ENCODE data around the gene AIG1.

Gene AIG1

DNA sequence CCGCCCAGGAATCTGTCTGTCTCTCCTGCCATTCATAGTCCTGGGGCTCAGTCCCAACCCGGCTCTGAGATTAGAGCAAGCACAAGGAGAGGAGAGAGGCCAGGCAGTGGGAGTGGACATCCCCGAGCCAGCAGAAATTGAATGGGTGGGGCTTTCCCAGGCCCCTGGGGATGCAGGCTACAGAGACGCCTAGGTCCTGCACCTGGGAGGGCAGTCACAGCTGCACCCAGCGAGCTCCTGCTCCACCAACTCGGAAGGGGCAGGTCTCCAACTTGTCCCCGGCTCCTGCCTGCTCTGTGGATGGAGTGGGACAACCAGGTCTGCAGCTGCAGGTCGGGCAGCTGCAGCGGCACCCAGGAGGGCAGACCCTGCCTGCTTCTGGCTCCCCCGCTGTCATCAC, 11.1 kb upstream of the AIG1 start:
- Histone ChIP-seq H3K36me3 (ENCODE audit: insufficient read depth, low read length) (no peaks in the 10 kb centered on the region), H3K9me3 (ENCODE audit: low read depth, low read length) (no peaks in the 10 kb centered on the region), H3K27ac (no peak overlapping the region), H3K4me3 (no peak overlapping the region), H3K9ac (ENCODE audit: insufficient read length) (no peak overlapping the region)
- DNase-seq (ENCODE audit: low read depth, low spot score): no peak
- TF ChIP-seq EZH2 (IDR thresholded peaks at IDR 0.05) (no peak), FOXP2 (optimal IDR thresholded peaks at IDR 0.05; ENCODE audit: control extremely low read depth, extremely low read length, insufficient read depth) (no peak), POLR2AphosphoS5 (IDR thresholded peaks at IDR 0.05; ENCODE audit: borderline replicate concordance, low read depth, low read length) (no peak)

DNA sequence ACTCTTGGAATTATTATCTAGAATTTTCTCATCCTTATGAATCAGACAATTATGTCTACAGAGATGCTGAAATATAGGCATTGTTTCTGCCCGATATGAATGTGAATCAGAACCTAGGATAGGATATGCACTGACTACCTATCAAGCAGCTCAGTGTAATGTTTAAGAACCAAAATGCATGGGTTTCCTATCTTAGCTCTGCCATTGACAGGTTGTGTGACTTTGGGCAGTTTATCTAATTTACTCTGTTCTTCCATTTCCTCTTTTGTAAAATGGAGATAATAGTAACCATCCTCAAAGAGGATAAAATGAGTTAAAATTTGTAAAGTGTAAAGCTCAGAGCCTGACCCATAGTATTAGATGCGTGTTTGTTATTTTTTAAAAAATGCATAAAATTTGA, 10.2 kb upstream of the AIG1 start:
- no peak overlapping the region for H3K27ac ChIP-seq
- H3K9ac ChIP-seq (ENCODE audit: insufficient read length): no peak overlapping the region
- DNase-seq (ENCODE audit: low read depth, low spot score): no peak
- H3K4me3 ChIP-seq: no peak overlapping the region
- no peak for TF ChIP-seq POLR2AphosphoS5 (IDR thresholded peaks at IDR 0.05; ENCODE audit: borderline replicate concordance, low read depth, low read length)
- TF ChIP-seq FOXP2 (optimal IDR thresholded peaks at IDR 0.05; ENCODE audit: control extremely low read depth, extremely low read length, insufficient read depth): no peak
- H3K9me3 ChIP-seq (ENCODE audit: low read depth, low read length): no peaks in the 10 kb centered on the region
- no peaks in the 10 kb centered on the region for H3K36me3 ChIP-seq (ENCODE audit: insufficient read depth, low read length)

DNA sequence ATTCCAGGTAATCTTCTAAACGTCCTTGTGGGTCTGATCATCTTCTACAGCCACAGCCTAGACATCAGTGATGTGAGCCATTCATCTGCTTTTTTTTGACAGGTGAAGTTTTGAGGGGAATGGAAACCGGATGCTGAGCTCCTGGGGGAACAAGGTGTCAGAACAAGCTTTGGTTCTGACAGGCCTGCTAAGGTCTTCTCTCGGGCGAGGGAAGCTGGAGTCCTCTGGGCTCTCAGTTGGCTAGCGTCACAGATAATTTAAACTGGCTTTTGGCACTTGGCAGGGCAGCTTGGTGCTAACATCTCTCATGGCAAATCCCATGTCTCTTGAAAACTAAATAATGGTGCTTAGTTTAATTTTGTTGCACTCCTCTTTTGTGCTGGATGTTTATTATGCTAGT, 8.4 kb upstream of the AIG1 start:
- no peak overlapping the region for H3K27ac ChIP-seq
- no peak overlapping the region for H3K4me3 ChIP-seq
- H3K9me3 ChIP-seq (ENCODE audit: low read depth, low read length): no peaks in the 10 kb centered on the region
- TF ChIP-seq POLR2AphosphoS5 (IDR thresholded peaks at IDR 0.05; ENCODE audit: borderline replicate concordance, low read depth, low read length) (no peak), FOXP2 (optimal IDR thresholded peaks at IDR 0.05; ENCODE audit: control extremely low read depth, extremely low read length, insufficient read depth) (no peak), EZH2 (IDR thresholded peaks at IDR 0.05) (no peak)
- H3K36me3 ChIP-seq (ENCODE audit: insufficient read depth, low read length): no peaks in the 10 kb centered on the region
- no peak overlapping the region for H3K9ac ChIP-seq (ENCODE audit: insufficient read length)
- no peak for DNase-seq (ENCODE audit: low read depth, low spot score)

DNA sequence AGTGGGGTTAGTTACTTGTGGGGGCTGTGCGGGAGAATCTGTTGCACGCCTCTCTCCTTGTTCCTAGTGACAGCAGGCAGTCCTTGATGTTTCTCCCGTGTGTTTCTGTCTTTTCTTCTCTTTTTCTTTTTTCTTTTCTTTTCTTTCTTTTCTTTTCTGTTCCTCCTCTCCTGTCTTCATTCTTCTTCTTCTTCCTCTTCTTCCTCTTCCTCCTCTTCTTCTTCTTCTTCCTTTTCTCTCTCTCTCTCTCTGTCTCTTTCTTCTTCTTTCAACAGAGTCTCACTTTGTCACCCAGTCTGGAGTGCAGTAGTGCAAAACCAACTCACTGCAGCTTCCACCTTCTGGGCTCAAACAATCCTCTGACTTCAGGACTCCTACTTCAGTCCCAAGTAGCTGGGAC, 6.8 kb upstream of the AIG1 start:
- Histone ChIP-seq H3K27ac (no peak overlapping the region), H3K9me3 (ENCODE audit: low read depth, low read length) (no peaks in the 10 kb centered on the region), H3K4me3 (no peak overlapping the region), H3K9ac (ENCODE audit: insufficient read length) (no peak overlapping the region), H3K36me3 (ENCODE audit: insufficient read depth, low read length) (no peaks in the 10 kb centered on the region)
- DNase-seq (ENCODE audit: low read depth, low spot score): no peak
- TF ChIP-seq EZH2 (IDR thresholded peaks at IDR 0.05) (no peak), POLR2AphosphoS5 (IDR thresholded peaks at IDR 0.05; ENCODE audit: borderline replicate concordance, low read depth, low read length) (no peak), FOXP2 (optimal IDR thresholded peaks at IDR 0.05; ENCODE audit: control extremely low read depth, extremely low read length, insufficient read depth) (no peak)

DNA sequence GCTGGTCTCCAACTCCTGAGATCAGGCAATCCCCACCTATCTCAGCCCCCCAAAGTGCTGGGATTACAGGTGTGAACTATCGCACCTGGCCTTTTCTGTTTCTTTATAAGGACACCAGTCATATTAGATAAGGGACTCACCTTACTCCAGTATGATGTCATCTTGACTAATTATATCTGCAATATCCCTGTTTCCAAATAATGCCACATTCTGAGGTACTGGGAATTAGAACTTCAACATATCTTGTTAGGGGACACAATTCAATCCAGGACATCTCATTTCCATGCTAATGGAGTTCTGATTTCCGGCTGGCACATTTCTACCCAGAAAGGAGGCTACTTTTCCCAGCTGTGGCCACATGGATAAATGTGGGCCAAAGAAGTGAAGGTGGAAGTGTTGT, 6.4 kb upstream of the AIG1 start:
- H3K27ac ChIP-seq: no peak overlapping the region
- no peaks in the 10 kb centered on the region for H3K36me3 ChIP-seq (ENCODE audit: insufficient read depth, low read length)
- no peak overlapping the region for H3K4me3 ChIP-seq
- no peak overlapping the region for H3K9ac ChIP-seq (ENCODE audit: insufficient read length)
- H3K9me3 ChIP-seq (ENCODE audit: low read depth, low read length): no peaks in the 10 kb centered on the region
- TF ChIP-seq EZH2 (IDR thresholded peaks at IDR 0.05) (no peak), FOXP2 (optimal IDR thresholded peaks at IDR 0.05; ENCODE audit: control extremely low read depth, extremely low read length, insufficient read depth) (no peak), POLR2AphosphoS5 (IDR thresholded peaks at IDR 0.05; ENCODE audit: borderline replicate concordance, low read depth, low read length) (no peak)
- DNase-seq (ENCODE audit: low read depth, low spot score): no peak

DNA sequence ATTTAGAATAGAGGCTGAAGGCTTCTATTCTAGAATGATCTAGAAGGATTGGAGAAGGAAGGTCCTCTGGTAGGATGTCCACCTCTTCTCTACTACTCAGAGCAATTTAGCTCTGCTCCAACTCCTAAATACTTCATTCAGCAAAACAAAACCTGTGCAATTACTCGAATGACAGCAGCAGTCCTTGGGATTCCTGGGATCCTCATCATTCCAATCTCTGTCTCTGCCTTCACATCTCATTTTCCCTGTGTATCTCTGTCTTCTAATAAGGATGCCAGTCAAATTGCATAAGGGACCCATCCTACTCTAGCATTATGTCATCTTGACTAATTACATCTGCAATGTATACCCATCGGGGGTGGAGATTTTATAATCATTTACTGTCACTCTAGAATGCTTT, 5.5 kb upstream of the AIG1 start:
- H3K9me3 ChIP-seq (ENCODE audit: low read depth, low read length): no peaks in the 10 kb centered on the region
- no peaks in the 10 kb centered on the region for H3K36me3 ChIP-seq (ENCODE audit: insufficient read depth, low read length)
- no peak for TF ChIP-seq POLR2AphosphoS5 (IDR thresholded peaks at IDR 0.05; ENCODE audit: borderline replicate concordance, low read depth, low read length)
- no peak for TF ChIP-seq EZH2 (IDR thresholded peaks at IDR 0.05)
- TF ChIP-seq FOXP2 (optimal IDR thresholded peaks at IDR 0.05; ENCODE audit: control extremely low read depth, extremely low read length, insufficient read depth): no peak
- no peak for DNase-seq (ENCODE audit: low read depth, low spot score)
- no peak overlapping the region for H3K9ac ChIP-seq (ENCODE audit: insufficient read length)
- no peak overlapping the region for H3K27ac ChIP-seq
- no peak overlapping the region for H3K4me3 ChIP-seq

DNA sequence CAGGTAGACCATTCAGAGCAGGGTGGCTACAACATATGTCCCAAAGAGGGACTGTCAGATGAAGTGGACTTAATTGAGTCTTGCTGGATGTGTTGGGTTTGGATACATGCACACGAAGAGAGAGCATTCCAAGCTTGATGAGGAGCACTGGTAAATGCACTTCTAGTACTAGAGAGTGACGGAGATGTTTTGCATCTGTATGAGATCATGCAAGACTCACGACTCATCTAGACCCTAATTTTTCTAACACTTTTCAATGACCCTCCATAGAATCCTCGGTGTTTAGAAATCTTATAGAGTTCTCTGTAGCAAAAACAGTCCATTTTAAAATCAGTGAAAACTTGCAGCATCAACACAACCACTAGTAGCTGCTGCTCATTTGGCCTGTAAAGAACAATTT, 4.8 kb upstream of the AIG1 start:
- H3K4me3 ChIP-seq: no peak overlapping the region
- no peaks in the 10 kb centered on the region for H3K9me3 ChIP-seq (ENCODE audit: low read depth, low read length)
- DNase-seq (ENCODE audit: low read depth, low spot score): no peak
- TF ChIP-seq POLR2AphosphoS5 (IDR thresholded peaks at IDR 0.05; ENCODE audit: borderline replicate concordance, low read depth, low read length) (no peak), EZH2 (IDR thresholded peaks at IDR 0.05) (no peak), FOXP2 (optimal IDR thresholded peaks at IDR 0.05; ENCODE audit: control extremely low read depth, extremely low read length, insufficient read depth) (no peak)
- H3K9ac ChIP-seq (ENCODE audit: insufficient read length): no peak overlapping the region
- H3K36me3 ChIP-seq (ENCODE audit: insufficient read depth, low read length): no peaks in the 10 kb centered on the region
- H3K27ac ChIP-seq: no peak overlapping the region

DNA sequence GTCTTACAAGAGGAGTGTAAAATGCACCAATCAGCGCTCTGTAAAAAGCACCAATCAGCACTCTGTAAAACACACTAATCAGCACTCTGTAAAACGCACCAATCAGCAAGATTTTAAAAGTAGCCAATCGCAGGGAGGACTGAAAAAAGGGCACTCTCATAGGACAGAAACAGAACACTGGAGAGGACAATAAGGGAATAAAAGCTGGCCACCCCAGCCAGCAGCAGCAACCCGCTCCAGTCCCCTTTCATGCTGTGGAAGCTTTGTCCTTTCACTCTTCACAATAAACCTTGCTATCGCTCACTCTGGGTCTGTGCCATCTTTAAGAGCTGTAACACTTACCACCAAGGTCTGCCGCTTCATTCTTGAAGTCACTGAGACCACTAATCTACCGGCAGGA, 1.7 kb upstream of the AIG1 start:
- Histone ChIP-seq H3K4me3 (no peak overlapping the region), H3K27ac (no peak overlapping the region), H3K36me3 (ENCODE audit: insufficient read depth, low read length) (no peaks in the 10 kb centered on the region), H3K9ac (ENCODE audit: insufficient read length) (no peak overlapping the region), H3K9me3 (ENCODE audit: low read depth, low read length) (no peaks in the 10 kb centered on the region)
- DNase-seq (ENCODE audit: low read depth, low spot score): no peak
- no peak for TF ChIP-seq POLR2AphosphoS5 (IDR thresholded peaks at IDR 0.05; ENCODE audit: borderline replicate concordance, low read depth, low read length)
- no peak for TF ChIP-seq EZH2 (IDR thresholded peaks at IDR 0.05)
- TF ChIP-seq FOXP2 (optimal IDR thresholded peaks at IDR 0.05; ENCODE audit: control extremely low read depth, extremely low read length, insufficient read depth): no peak

DNA sequence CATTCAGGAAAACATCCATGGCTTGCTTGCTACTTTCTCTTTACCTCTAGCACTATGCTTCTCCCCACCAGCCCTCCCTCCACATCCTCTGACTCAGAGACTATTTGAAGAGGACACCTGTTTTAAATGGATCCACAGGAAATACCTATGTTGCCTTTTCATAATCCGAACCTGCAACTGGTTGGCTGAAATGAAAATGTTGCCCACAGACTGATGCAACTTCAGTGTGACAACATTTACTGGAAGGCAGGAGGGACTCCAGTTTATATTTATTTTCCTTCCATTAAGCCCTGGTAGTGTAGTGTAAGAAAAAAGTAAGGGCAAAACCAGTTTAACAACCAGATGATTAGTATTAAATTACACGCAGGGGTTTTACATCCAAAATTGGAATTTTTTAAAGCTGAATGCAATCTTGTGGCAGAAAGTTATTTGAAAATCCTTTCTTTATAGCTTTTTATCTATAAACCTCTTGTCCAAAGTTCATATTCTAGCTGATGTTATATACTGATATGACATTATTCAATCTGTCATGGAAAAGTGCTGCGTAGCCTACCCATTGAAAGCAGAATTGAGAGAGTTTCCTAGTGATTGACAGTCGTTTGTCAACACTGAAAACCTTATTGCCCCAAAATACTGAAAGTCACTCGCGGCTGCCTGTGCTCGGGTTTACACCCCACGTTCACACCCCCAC, 881 bp upstream of the AIG1 start:
- no peak for DNase-seq (ENCODE audit: low read depth, low spot score)
- H3K27ac ChIP-seq: no peak overlapping the region

More for the DNA sequence above, 881 bp upstream of the AIG1 start:
- Histone ChIP-seq H3K9ac (ENCODE audit: insufficient read length) (no peak overlapping the region), H3K4me3 (peak overlapping the region; percentile 84), H3K36me3 (ENCODE audit: insufficient read depth, low read length) (no peaks in the 10 kb centered on the region), H3K9me3 (ENCODE audit: low read depth, low read length) (no peaks in the 10 kb centered on the region)
- TF ChIP-seq POLR2AphosphoS5 (IDR thresholded peaks at IDR 0.05; ENCODE audit: borderline replicate concordance, low read depth, low read length) (no peak), EZH2 (IDR thresholded peaks at IDR 0.05) (no peak), FOXP2 (optimal IDR thresholded peaks at IDR 0.05; ENCODE audit: control extremely low read depth, extremely low read length, insufficient read depth) (no peak)

Measured in SK-N-MC (cell line).